ENCODE data around the gene ARF1. TPM values are rescaled to one million over a fixed set of nuclear protein-coding genes. Genes with fewer than 3 reads are reported as not detected.

The ARF1 gene
- total and polyA plus RNA-seq, 2 donors (not counting 1 experiment from before 2014, with no cell fraction given): 193 to 389 TPM

GRCh38 chr1:228044961-228045360, 37.5 kb upstream of the ARF1 start:
- Histone ChIP-seq H3K4me2 (replicated peaks; ENCODE audit: low read depth, low read length, poor library complexity, severe bottlenecking) (no peak overlapping the region), H3K36me3 (replicated peaks in 1 of 2; ENCODE audit: control extremely low read depth in 1 of 2, control insufficient read depth in 1 of 2, extremely low read depth in 1 of 2, insufficient read depth in 2 of 2, low read length in 1 of 2) (no peaks in the 10 kb centered on the region), H3K4me1 (ENCODE audit: control insufficient read depth in 2 of 2, insufficient read depth in 2 of 2, low read length in 2 of 2) (no peaks in the 10 kb centered on the region), H3K4me3 (ENCODE audit: control extremely low read depth in 1 of 5, extremely low read depth in 1 of 5, insufficient read depth in 1 of 5, low read depth in 2 of 5, low read length in 4 of 5) (no peak overlapping the region), H3K27ac (ENCODE audit: low read length in 2 of 2) (no peak overlapping the region), H2AFZ (ENCODE audit: insufficient read depth, low read depth, low read length, poor library complexity, severe bottlenecking) (no peak overlapping the region), H3K27me3 (replicated peaks in 1 of 4; ENCODE audit: control extremely low read depth in 1 of 4, control insufficient read depth in 3 of 4, insufficient read depth in 4 of 4, low read length in 3 of 4) (peaks cover 0 to 3% (median 2%) of the 10 kb centered on the region in 4 experiments), H3K9me3 (ENCODE audit: control extremely low read depth in 1 of 3, control insufficient read depth in 2 of 3, insufficient read depth in 1 of 3, low read length in 2 of 3) (peaks cover 0 to 4% (median 0%) of the 10 kb centered on the region in 3 donors), H4K20me1 (ENCODE audit: control insufficient read depth, insufficient read depth, low read length, poor library complexity, severe bottlenecking) (no peaks in the 10 kb centered on the region), H3K9ac (ENCODE audit: low read length) (no peak overlapping the region), H3K79me2 (ENCODE audit: control insufficient read depth, insufficient read depth, low read length) (no peaks in the 10 kb centered on the region)
- H3K4me1 Mint-ChIP-seq: no peaks in the 10 kb centered on the region
- WGBS (ENCODE audit: insufficient coverage): 86% methylated on average over 3 of the region's 3 CpGs
- no peak for ATAC-seq (ENCODE audit: low read depth)
- H3K9me3 Mint-ChIP-seq (ENCODE audit: insufficient read depth): no peaks in the 10 kb centered on the region
- intact Hi-C loops (cut with micrococcal nuclease): no loop called here
- H3K27me3 Mint-ChIP-seq: peaks cover 10% of the 10 kb centered on the region
- no peak overlapping the region for H3K4me3 Mint-ChIP-seq
- TF ChIP-seq, protein P1, sequence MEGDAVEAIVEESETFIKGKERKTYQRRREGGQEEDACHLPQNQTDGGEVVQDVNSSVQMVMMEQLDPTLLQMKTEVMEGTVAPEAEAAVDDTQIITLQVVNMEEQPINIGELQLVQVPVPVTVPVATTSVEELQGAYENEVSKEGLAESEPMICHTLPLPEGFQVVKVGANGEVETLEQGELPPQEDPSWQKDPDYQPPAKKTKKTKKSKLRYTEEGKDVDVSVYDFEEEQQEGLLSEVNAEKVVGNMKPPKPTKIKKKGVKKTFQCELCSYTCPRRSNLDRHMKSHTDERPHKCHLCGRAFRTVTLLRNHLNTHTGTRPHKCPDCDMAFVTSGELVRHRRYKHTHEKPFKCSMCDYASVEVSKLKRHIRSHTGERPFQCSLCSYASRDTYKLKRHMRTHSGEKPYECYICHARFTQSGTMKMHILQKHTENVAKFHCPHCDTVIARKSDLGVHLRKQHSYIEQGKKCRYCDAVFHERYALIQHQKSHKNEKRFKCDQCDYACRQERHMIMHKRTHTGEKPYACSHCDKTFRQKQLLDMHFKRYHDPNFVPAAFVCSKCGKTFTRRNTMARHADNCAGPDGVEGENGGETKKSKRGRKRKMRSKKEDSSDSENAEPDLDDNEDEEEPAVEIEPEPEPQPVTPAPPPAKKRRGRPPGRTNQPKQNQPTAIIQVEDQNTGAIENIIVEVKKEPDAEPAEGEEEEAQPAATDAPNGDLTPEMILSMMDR (IDR thresholded peaks at IDR 0.05): no peak
- TF ChIP-seq EZH2 (IDR thresholded peaks at IDR 0.05; ENCODE audit: borderline replicate concordance, insufficient read depth, low read depth, low read length, poor library complexity, severe bottlenecking): no peak
- DNase-seq: no peak
- H3K27ac Mint-ChIP-seq: no peak overlapping the region
- ChIA-PET POLR2A (no interaction called here), CTCF (no interaction called here)

GRCh38 chr1:228045405-228045804, 37.1 kb upstream of the ARF1 start:
- no peak overlapping the region for H2AFZ ChIP-seq (ENCODE audit: insufficient read depth, low read depth, low read length, poor library complexity, severe bottlenecking)
- peaks cover 9% of the 10 kb centered on the region for H3K27me3 Mint-ChIP-seq
- no peak for ATAC-seq (ENCODE audit: low read depth)
- no peak for DNase-seq
- H3K9me3 ChIP-seq (ENCODE audit: control extremely low read depth in 1 of 3, control insufficient read depth in 2 of 3, insufficient read depth in 1 of 3, low read length in 2 of 3): peaks cover 0 to 4% (median 0%) of the 10 kb centered on the region in 3 donors
- H3K27me3 ChIP-seq (replicated peaks in 1 of 4; ENCODE audit: control extremely low read depth in 1 of 4, control insufficient read depth in 3 of 4, insufficient read depth in 4 of 4, low read length in 3 of 4): peaks cover 0 to 3% (median 1%) of the 10 kb centered on the region in 4 experiments
- H3K4me3 Mint-ChIP-seq: no peak overlapping the region
- ChIA-PET POLR2A (no interaction called here), CTCF (no interaction called here)
- no peak overlapping the region for H3K9ac ChIP-seq (ENCODE audit: low read length)
- 75% methylated on average over 6 of the region's 7 CpGs for WGBS (ENCODE audit: insufficient coverage)
- H3K27ac Mint-ChIP-seq: no peak overlapping the region
- no peak overlapping the region for H3K27ac ChIP-seq (ENCODE audit: low read length in 2 of 2)
- intact Hi-C loops (cut with micrococcal nuclease): no loop called here
- H3K4me3 ChIP-seq (ENCODE audit: control extremely low read depth in 1 of 5, extremely low read depth in 1 of 5, insufficient read depth in 1 of 5, low read depth in 2 of 5, low read length in 4 of 5): no peak overlapping the region
- no peaks in the 10 kb centered on the region for H3K4me1 Mint-ChIP-seq
- H3K4me2 ChIP-seq (replicated peaks; ENCODE audit: low read depth, low read length, poor library complexity, severe bottlenecking): no peak overlapping the region
- H3K9me3 Mint-ChIP-seq (ENCODE audit: insufficient read depth): no peaks in the 10 kb centered on the region
- H3K36me3 ChIP-seq (replicated peaks in 1 of 2; ENCODE audit: control extremely low read depth in 1 of 2, control insufficient read depth in 1 of 2, extremely low read depth in 1 of 2, insufficient read depth in 2 of 2, low read length in 1 of 2): no peaks in the 10 kb centered on the region
- TF ChIP-seq, protein P1 (IDR thresholded peaks at IDR 0.05): no peak
- TF ChIP-seq EZH2 (IDR thresholded peaks at IDR 0.05; ENCODE audit: borderline replicate concordance, insufficient read depth, low read depth, low read length, poor library complexity, severe bottlenecking): no peak
- H3K4me1 ChIP-seq (ENCODE audit: control insufficient read depth in 2 of 2, insufficient read depth in 2 of 2, low read length in 2 of 2): no peaks in the 10 kb centered on the region
- no peaks in the 10 kb centered on the region for H3K79me2 ChIP-seq (ENCODE audit: control insufficient read depth, insufficient read depth, low read length)
- no peaks in the 10 kb centered on the region for H4K20me1 ChIP-seq (ENCODE audit: control insufficient read depth, insufficient read depth, low read length, poor library complexity, severe bottlenecking)

Measured in B cell (primary cell).